DND-41 (cell line): ENCODE data around the gene RALBP1.

Source experiments
- ATAC-seq: fragments of 200-7000 bp; cut with Tn5 transposase; 3 replicates; pipeline ENCODE4 v1.9.1; 2021; ENCODE audit warnings: low read depth; ENCODE audit not compliant: insufficient read depth
- DNase-seq: peaks from one replicate; pipeline ENCODE4 v3.0.0-alpha.2; 2020
- H2AFZ ChIP-seq: 2 replicates; pipeline ENCODE4 v1.6.0; 2012; ENCODE audit warnings: low read depth, low read length
- H3K27ac ChIP-seq: 2 replicates; pipeline ENCODE4 v1.5.1; 2012; ENCODE audit warnings: low read length, inconsistent platforms
- H3K27me3 ChIP-seq: fragments of 200-600 bp; sonication (generic); 2 replicates; pipeline ENCODE4 v1.6.0; 2012; ENCODE audit warnings: low read length, mild to moderate bottlenecking, inconsistent platforms; ENCODE audit not compliant: insufficient read depth, poor library complexity
- H3K36me3 ChIP-seq: 2 replicates; pipeline ENCODE4 v1.5.1; 2012; ENCODE audit warnings: low read length, inconsistent platforms; ENCODE audit not compliant: insufficient read depth
- H3K4me1 ChIP-seq: 2 replicates; pipeline ENCODE4 v1.5.1; 2012; ENCODE audit warnings: mild to moderate bottlenecking, low read length; ENCODE audit not compliant: insufficient read depth
- H3K4me2 ChIP-seq: 2 replicates; pipeline ENCODE4 v1.6.0; 2012; ENCODE audit warnings: mild to moderate bottlenecking, moderate library complexity, low read length, inconsistent platforms; ENCODE audit not compliant: insufficient read depth
- H3K4me3 ChIP-seq, 2 experiments: fragments of 200-600 bp in 1 of 2; shearing (Covaris generic) in 1 of 2; 2 replicates each; pipeline ENCODE4 v1.5.1; 2012 to 2016; ENCODE audit warnings: inconsistent platforms in 2 of 2, low read length in 2 of 2, mild to moderate bottlenecking in 2 of 2, low read depth in 1 of 2, moderate library complexity in 1 of 2
- H3K79me2 ChIP-seq: 2 replicates; pipeline ENCODE4 v1.6.0; 2012; ENCODE audit warnings: low read length, inconsistent platforms; ENCODE audit not compliant: insufficient read depth
- H3K9ac ChIP-seq: 2 replicates; pipeline ENCODE4 v1.6.0; 2012; ENCODE audit warnings: low read depth, mild to moderate bottlenecking, inconsistent platforms, low read length, moderate library complexity
- H3K9me3 ChIP-seq: 2 replicates; pipeline ENCODE4 v1.5.1; 2012; ENCODE audit warnings: low read length, moderate library complexity, mild to moderate bottlenecking, inconsistent platforms; ENCODE audit not compliant: insufficient read depth, severe bottlenecking
- H4K20me1 ChIP-seq: 2 replicates; pipeline ENCODE4 v1.6.0; 2012; ENCODE audit warnings: low read length; ENCODE audit not compliant: insufficient read depth
- EZH2 ChIP-seq: IDR thresholded peaks from 3 replicates; pipeline ENCODE4 v1.6.1; 2012; ENCODE audit warnings: borderline replicate concordance, low read depth, mild to moderate bottlenecking, moderate library complexity, low read length, inconsistent platforms; ENCODE audit not compliant: severe bottlenecking
- TF ChIP-seq, protein P1 (sequence below): IDR thresholded peaks from 2 replicates; pipeline ENCODE4 v1.5.1; 2012; ENCODE audit warnings: borderline replicate concordance, low read length, moderate library complexity, mild to moderate bottlenecking; ENCODE audit not compliant: poor library complexity, severe bottlenecking; ENCODE audit errors: extremely low read depth

Gene RALBP1

DNA sequence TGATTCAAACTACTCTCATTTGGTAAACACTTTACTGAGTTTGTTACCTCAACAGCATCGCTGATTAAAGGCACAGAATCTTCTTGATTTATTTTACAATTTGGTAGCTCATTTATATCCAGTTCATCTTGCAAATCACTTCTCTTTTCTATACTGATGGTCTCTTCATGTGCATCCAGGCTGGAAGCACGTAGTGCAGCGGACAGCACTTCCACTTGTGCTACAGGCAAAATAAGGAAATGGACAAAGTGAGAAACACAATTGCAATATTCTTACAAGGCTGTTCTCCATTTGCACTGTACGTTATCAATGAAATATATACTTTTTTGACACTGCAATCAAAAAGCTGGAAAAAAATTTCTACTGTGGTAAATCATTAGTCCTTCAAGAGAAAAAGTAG lies 88.0 kb downstream of the RALBP1 start:
- Histone ChIP-seq H3K79me2 (no peaks in the 10 kb centered on the region), H3K4me1 (no peaks in the 10 kb centered on the region), H3K36me3 (peaks cover 91% of the 10 kb centered on the region), H3K9me3 (no peaks in the 10 kb centered on the region), H3K27ac (no peak overlapping the region), H2AFZ (no peak overlapping the region), H3K4me2 (no peak overlapping the region), H3K4me3 (no peak overlapping the region), H3K9ac (no peak overlapping the region), H3K27me3 (no peaks in the 10 kb centered on the region), H4K20me1 (no peaks in the 10 kb centered on the region)
- TF ChIP-seq, protein P1, sequence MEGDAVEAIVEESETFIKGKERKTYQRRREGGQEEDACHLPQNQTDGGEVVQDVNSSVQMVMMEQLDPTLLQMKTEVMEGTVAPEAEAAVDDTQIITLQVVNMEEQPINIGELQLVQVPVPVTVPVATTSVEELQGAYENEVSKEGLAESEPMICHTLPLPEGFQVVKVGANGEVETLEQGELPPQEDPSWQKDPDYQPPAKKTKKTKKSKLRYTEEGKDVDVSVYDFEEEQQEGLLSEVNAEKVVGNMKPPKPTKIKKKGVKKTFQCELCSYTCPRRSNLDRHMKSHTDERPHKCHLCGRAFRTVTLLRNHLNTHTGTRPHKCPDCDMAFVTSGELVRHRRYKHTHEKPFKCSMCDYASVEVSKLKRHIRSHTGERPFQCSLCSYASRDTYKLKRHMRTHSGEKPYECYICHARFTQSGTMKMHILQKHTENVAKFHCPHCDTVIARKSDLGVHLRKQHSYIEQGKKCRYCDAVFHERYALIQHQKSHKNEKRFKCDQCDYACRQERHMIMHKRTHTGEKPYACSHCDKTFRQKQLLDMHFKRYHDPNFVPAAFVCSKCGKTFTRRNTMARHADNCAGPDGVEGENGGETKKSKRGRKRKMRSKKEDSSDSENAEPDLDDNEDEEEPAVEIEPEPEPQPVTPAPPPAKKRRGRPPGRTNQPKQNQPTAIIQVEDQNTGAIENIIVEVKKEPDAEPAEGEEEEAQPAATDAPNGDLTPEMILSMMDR, result no peak
- TF ChIP-seq EZH2, result no peak
- ATAC-seq (no peak), DNase-seq (no peak)

DNA sequence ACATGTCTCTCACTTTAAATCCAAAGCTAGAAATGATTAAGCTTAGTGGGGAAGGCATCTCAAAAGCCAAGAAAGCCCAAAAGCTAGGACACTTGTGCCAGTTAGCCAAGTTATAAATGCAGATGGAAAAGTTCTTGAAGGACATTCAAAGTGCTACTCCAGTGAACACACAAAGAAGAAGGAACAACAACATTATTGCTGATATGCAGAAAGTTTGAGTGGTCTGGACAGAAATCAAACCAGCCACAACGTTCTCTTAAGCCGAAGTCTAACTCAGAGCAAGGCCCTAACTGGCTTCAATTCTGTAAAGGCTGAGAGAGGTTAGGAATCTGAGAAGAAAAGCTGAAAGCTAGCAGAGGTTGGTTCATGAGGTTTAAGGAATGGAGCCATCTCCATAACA lies 90.1 kb downstream of the RALBP1 start:
- Histone ChIP-seq H3K36me3 (peaks cover 91% of the 10 kb centered on the region), H3K4me3 (no peak overlapping the region), H3K4me1 (no peaks in the 10 kb centered on the region), H2AFZ (no peak overlapping the region), H3K4me2 (no peak overlapping the region), H3K79me2 (no peaks in the 10 kb centered on the region), H4K20me1 (no peaks in the 10 kb centered on the region), H3K9me3 (no peaks in the 10 kb centered on the region), H3K27ac (no peak overlapping the region), H3K27me3 (no peaks in the 10 kb centered on the region), H3K9ac (no peak overlapping the region)
- no peak for ATAC-seq
- no peak for TF ChIP-seq EZH2
- TF ChIP-seq, protein P1, result no peak
- no peak for DNase-seq

DNA sequence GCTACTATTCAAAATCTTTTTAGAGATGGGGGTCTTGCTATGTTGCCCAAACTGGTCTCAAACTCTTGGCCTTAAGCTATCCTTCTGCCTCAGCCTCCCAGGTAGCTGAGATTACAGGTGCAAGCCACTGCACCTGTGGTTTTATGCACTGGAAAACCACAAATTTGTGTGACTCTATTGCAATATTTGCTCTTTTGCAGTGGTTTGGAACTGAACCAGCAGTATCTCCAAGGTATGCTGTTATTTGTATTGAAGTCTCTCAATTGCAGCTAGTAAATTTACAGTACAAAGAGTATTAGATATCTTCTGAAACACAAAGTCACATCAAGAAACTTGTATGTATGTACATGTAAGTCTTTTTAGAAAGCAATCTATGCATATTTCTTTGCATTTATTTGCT lies 92.9 kb downstream of the RALBP1 start:
- no peak overlapping the region for H3K9ac ChIP-seq
- H3K27ac ChIP-seq, result no peak overlapping the region
- peaks cover 89% of the 10 kb centered on the region for H3K36me3 ChIP-seq
- no peaks in the 10 kb centered on the region for H3K27me3 ChIP-seq
- no peaks in the 10 kb centered on the region for H3K4me1 ChIP-seq
- no peak overlapping the region for H2AFZ ChIP-seq
- no peaks in the 10 kb centered on the region for H4K20me1 ChIP-seq
- no peak for TF ChIP-seq EZH2
- TF ChIP-seq, protein P1, result no peak
- no peaks in the 10 kb centered on the region for H3K79me2 ChIP-seq
- no peak overlapping the region for H3K4me3 ChIP-seq
- H3K9me3 ChIP-seq, result no peaks in the 10 kb centered on the region
- H3K4me2 ChIP-seq, result no peak overlapping the region
- no peak for DNase-seq
- ATAC-seq, result no peak

DNA sequence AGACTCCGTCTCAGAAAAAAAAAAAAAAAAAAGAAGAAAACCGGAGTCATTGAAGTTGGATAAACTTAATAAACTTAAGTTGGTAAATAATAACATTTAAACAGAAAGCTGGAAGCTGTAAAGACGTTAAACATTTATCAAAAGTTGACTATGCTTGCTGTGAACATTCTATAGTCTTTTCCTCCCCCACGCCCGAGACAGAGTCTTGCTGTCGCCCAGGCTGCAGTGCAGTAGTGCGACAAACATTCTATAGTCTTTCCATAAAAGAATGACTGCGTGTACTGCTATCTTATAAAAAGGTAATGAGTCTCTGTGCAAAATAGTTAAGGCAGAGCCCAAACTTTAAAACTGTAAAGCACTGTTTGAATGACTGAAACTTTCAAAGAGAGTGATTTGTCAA lies 93.9 kb downstream of the RALBP1 start:
- TF ChIP-seq EZH2, result no peak
- TF ChIP-seq, protein P1, result no peak
- no peak overlapping the region for H2AFZ ChIP-seq

More for the DNA sequence above, 93.9 kb downstream of the RALBP1 start:
- H3K4me2 ChIP-seq, result no peak overlapping the region
- peaks cover 88% of the 10 kb centered on the region for H3K36me3 ChIP-seq
- H3K4me3 ChIP-seq, result no peak overlapping the region
- no peaks in the 10 kb centered on the region for H3K79me2 ChIP-seq
- DNase-seq, result no peak
- H4K20me1 ChIP-seq, result no peaks in the 10 kb centered on the region
- no peak for ATAC-seq
- no peaks in the 10 kb centered on the region for H3K4me1 ChIP-seq
- H3K9ac ChIP-seq, result no peak overlapping the region
- H3K27ac ChIP-seq, result no peak overlapping the region
- H3K9me3 ChIP-seq, result no peaks in the 10 kb centered on the region
- no peaks in the 10 kb centered on the region for H3K27me3 ChIP-seq
